ENCODE results near the gene PBX1.

DNA sequence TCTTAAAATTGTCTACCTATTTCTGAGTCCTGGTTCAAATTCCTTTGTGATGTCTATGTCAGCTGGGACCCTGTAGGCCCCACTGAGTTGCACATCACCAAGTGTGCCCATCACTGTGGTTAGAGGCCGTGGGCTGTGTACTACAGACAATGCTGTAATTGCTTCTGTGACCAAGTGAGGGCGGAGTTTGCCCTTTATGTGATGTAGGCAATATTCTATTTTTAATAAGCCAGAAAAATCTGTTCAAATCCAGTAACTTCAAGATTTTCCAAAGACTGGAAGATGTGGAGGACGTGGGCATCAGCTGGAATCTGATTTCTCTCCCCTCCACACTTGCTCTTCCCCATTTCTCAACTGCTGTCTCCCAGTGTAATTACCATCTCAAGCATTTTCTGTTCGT, 215.4 kb downstream of the PBX1 start:
- TF ChIP-seq, protein P1, sequence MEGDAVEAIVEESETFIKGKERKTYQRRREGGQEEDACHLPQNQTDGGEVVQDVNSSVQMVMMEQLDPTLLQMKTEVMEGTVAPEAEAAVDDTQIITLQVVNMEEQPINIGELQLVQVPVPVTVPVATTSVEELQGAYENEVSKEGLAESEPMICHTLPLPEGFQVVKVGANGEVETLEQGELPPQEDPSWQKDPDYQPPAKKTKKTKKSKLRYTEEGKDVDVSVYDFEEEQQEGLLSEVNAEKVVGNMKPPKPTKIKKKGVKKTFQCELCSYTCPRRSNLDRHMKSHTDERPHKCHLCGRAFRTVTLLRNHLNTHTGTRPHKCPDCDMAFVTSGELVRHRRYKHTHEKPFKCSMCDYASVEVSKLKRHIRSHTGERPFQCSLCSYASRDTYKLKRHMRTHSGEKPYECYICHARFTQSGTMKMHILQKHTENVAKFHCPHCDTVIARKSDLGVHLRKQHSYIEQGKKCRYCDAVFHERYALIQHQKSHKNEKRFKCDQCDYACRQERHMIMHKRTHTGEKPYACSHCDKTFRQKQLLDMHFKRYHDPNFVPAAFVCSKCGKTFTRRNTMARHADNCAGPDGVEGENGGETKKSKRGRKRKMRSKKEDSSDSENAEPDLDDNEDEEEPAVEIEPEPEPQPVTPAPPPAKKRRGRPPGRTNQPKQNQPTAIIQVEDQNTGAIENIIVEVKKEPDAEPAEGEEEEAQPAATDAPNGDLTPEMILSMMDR (IDR thresholded peaks at IDR 0.05; ENCODE audit: low read depth, low read length, poor library complexity, severe bottlenecking) = no peak
- no peak for TF ChIP-seq EZH2phosphoT487 (IDR thresholded peaks at IDR 0.05; ENCODE audit: borderline replicate concordance, low read length)

Measured in DOHH2 (cell line).